Activated naive CD4-positive, alpha-beta T cell treated with anti-CD3 and anti-CD28 coated beads, Interleukin-2, amount 50 U/mL, for 72 hours (primary cell): ENCODE measurements around the gene NTF4. TPM values are rescaled to one million over a fixed set of nuclear protein-coding genes. Genes with fewer than 3 reads are reported as not detected.

Experiments
- ATAC-seq, 2 donors: fragments of 150-1000 bp; cut with Tn5 transposase; 2 replicates each; pipeline ENCODE4 v1.10.0; 2021; ENCODE audit warnings: mild to moderate bottlenecking in 2 of 2, moderate library complexity in 2 of 2
- DNase-seq, 2 donors: peaks; one replicate each; pipeline ENCODE4 v3.0.0; 2021 to 2022; ENCODE audit warnings: low spot score in 2 of 2
- H3K27ac Mint-ChIP-seq, 2 donors: one replicate each; pipeline ENCODE4 v1.8.0; 2022; ENCODE audit warnings: mild to moderate bottlenecking in 2 of 2, mixed read lengths in 2 of 2
- H3K36me3 Mint-ChIP-seq, 2 donors: one replicate each; pipeline ENCODE4 v1.8.0; 2022; ENCODE audit warnings: mixed read lengths in 2 of 2
- H3K9me3 Mint-ChIP-seq, 2 donors: one replicate each; pipeline ENCODE4 v1.8.0; 2022; ENCODE audit warnings: mixed read lengths in 2 of 2
- total RNA-seq, 2 donors: library from RNA; stranded (reverse); gene quantifications; one replicate each; pipeline ENCODE4 v1.2.3, GENCODE V29; 2022

The NTF4 gene, protein sequence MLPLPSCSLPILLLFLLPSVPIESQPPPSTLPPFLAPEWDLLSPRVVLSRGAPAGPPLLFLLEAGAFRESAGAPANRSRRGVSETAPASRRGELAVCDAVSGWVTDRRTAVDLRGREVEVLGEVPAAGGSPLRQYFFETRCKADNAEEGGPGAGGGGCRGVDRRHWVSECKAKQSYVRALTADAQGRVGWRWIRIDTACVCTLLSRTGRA
- not detected for total RNA-seq

DNA sequence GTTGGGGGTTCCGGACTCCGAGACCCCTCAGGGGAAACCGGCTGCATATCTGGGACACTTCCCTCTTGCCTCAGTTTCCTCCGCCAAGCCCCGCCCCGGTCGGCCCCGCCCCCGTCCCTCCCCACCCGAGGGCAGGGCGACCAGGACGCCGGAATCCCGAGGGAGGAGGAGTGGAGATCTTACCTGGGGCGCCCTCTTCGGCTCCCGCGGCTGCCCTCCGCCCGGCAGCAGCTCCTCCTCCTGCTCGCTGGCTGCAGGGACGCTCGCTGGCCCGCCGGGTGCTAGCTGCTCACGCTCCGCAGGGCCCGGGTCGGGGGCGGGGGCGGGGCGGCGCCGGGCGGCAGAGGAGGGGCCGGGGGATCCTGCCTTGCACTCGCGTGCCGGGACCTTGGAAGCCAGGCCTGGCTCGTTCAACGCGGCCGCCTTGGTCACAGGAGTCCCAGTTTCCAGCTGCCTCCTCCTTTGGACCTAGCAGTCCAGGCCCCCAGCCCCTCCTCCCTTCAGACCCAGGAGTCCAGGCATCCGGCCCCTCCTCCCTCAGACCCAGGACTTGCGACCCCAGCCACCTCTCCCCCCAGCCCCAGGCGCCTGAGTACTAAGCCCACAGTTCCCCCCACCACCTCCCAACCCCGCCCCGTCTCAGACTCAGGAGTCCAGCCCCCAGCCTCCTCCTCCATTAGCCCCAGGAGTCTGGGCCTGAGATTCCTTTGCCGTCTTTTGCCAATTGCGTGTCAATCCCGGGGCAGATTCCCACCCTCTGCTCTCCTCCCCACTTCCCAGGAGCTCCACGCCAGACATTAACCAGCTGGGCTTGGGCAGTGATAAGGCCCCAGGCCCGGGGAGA, at the start of gene NTF4:
Gene NTF4 (minus strand): TSS at position 51 of the 844 bp plus-strand sequence. CDS start 2,821 bp downstream, outside the sequence.
- Mint-ChIP-seq H3K27ac (no peak within 1 kb of the TSS), H3K9me3 (peaks cover 0 to 8% of the 10 kb centered on the region in 2 donors), H3K36me3 (peaks cover 0 to 7% of the 10 kb centered on the region in 2 donors)
- DNase-seq = no peak
- peak; percentile 14 to 48 for ATAC-seq

DNA sequence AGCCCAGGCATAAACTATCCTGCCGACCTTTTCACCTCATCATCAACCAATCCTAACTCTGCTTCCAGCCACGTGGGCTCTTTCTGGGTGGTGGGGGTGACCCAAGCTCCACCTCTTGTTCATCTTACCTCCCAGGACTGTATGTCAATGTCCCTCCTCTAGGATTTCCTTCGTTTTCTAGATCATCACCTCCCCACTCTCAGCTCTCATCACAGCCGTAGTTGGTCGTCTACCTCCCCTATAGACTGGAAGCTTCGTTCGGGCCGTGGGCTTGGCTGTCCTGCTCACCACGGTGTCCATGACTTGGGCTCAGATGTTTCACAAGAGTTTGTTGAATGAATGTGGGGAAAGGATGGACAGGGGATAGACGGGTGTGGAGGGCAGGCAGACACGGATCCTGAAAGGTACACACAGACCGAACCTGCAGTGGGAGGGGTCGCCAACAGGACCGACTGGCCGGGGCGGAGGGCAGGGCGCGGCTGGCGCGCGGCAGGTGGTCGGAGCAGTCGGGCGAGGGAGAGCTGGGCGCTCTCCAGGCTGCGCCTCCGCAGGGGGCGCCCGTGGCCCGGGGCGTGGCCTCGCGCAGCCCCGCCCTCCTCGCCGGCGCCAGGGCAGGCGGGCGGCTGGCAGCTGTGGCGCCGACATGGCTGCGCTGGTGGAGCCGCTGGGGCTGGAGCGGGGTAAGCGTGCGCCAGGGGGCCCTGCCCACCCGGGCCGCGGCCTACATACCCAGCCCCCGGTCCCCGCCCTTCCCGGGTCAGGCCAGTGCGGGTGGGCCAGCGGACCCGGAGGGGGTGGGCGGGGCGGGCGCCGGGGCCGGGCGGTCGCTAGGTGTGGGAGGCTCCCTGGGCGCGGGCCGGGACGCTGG, 49.4 kb upstream of the NTF4 start, which contains the start of gene LIN7B:
Gene LIN7B (plus strand): TSS at position 609 of the 868 bp plus-strand sequence. CDS start 35 bp downstream, at position 644.
- DNase-seq = peak; percentile 86 to 88
- peaks cover 0 to 3% of the 10 kb centered on the region in 2 donors for H3K36me3 Mint-ChIP-seq
- H3K9me3 Mint-ChIP-seq = no peaks in the 10 kb centered on the region
- ATAC-seq = peak; percentile 72 to 76
- H3K27ac Mint-ChIP-seq = peak within 1 kb of the TSS in 1 of 2 donors; percentile 25

DNA sequence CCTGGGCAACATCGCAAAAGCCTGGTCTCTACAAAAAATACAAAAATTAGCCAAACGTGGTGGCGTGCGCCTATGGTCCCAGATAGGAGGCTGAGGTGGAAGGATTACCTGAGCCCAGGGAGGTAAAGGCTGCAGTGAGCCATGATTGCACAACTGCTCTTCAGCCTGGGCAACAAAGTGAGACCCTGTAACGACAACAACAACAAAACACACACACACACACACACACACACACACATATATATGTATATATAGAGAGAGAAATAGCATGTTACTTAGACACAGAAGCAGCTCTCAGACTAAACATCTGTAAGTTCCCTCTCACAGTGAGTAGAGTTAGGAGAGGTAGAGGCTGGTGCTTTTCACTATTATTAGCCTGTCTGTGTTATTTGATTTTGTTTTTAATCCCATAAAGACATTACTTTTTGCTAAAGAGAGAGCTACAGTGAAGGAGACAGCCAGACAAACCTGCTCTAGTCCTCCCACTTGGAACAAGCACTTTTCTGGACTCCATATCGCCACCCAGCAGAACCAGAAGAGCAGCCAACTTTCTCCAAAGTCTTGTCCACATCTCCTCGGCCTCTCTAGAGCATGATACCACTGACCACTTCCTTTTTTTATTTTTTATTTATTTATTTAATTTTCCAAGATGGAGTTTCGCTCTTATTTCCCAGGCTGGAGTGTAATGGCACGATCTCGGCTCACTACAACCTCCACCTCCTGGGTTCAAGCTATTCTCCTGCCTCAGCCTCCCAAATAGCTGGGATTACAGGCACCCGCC, 46.8 kb upstream of the NTF4 start:
- DNase-seq (no peak), ATAC-seq (no peak)
- Mint-ChIP-seq H3K9me3 (no peaks in the 10 kb centered on the region), H3K27ac (no peak overlapping the region), H3K36me3 (peaks cover 10 to 22% of the 10 kb centered on the region in 2 donors)

DNA sequence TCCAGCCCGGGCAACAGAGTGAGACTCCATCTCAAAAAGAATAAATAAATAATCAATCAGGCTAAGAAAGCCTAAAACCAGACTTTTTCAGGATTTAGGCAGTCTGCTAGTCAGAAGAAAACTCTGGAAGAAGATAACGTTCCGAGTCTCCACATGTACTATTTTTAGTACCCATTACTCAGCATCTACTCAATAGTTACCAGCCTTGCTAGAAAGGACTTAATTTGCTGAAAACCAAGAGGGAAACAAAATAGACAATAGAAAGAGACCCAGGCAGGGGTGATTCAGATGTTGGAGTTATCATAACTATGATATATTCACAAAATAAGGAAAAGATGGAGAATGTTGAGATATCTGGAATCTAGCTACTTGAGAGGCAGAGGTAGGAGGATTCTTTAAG, 45.9 kb upstream of the NTF4 start:
- peaks cover 10 to 22% of the 10 kb centered on the region in 2 donors for H3K36me3 Mint-ChIP-seq
- DNase-seq = no peak
- no peak for ATAC-seq
- no peaks in the 10 kb centered on the region for H3K9me3 Mint-ChIP-seq
- no peak overlapping the region for H3K27ac Mint-ChIP-seq

DNA sequence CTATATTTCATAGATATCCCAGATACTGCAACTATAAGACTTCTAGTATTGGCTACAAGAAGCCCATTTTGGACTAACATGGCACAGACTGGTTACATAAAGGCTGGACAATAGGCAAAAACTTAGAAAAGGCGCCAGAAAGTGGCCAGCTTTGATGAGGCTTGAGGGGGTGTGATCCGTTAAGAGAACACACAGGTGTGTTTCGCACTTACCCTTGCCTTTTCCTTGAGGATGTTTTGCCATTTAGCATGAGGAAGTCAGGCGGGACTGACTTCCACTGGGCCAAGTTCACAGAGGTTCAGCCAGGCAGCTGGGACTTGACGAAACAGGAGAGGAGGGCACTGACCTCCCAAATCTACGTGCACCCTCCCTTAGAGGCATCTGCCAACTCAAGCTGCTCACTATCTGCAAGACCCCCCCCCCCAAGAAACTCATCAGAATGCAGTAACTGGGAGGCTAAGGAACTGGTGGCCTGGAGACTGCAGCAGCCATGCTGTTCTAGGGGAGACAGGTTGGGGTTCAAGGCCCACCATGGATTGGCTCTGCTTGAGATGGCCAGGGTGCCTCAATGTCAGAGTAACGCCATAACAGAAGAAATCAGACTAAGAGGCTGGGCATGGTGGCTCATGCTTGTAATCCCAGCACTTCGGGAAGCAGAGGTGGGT, 45.1 kb upstream of the NTF4 start:
- ATAC-seq = no peak
- H3K36me3 Mint-ChIP-seq = peaks cover 10 to 22% of the 10 kb centered on the region in 2 donors
- H3K9me3 Mint-ChIP-seq = no peaks in the 10 kb centered on the region
- H3K27ac Mint-ChIP-seq = no peak overlapping the region
- no peak for DNase-seq

DNA sequence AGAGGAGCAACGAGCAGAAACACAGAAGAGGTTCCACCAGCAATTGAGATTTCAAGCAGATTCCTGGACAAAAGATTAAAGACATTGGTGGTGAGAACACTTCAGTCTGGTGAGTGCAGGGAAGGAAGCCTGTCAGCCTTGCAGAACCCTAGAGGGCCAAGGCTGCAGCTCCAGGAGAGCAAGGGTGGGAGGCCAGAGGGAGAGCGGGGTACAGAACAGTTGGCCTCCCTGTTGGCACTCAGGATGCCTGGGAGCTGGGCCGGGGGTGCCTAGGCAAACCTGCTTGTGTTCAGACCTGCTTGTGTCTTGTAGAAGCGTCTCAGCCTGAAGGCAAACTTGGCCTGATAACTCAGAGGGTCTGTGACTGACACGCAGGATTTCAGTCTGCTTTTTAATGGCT, 44.4 kb upstream of the NTF4 start:
- H3K9me3 Mint-ChIP-seq = no peaks in the 10 kb centered on the region
- DNase-seq (no peak), ATAC-seq (no peak)
- H3K36me3 Mint-ChIP-seq = peaks cover 10 to 22% of the 10 kb centered on the region in 2 donors
- peak overlapping the region in 1 of 2 donors; percentile 1 for H3K27ac Mint-ChIP-seq

DNA sequence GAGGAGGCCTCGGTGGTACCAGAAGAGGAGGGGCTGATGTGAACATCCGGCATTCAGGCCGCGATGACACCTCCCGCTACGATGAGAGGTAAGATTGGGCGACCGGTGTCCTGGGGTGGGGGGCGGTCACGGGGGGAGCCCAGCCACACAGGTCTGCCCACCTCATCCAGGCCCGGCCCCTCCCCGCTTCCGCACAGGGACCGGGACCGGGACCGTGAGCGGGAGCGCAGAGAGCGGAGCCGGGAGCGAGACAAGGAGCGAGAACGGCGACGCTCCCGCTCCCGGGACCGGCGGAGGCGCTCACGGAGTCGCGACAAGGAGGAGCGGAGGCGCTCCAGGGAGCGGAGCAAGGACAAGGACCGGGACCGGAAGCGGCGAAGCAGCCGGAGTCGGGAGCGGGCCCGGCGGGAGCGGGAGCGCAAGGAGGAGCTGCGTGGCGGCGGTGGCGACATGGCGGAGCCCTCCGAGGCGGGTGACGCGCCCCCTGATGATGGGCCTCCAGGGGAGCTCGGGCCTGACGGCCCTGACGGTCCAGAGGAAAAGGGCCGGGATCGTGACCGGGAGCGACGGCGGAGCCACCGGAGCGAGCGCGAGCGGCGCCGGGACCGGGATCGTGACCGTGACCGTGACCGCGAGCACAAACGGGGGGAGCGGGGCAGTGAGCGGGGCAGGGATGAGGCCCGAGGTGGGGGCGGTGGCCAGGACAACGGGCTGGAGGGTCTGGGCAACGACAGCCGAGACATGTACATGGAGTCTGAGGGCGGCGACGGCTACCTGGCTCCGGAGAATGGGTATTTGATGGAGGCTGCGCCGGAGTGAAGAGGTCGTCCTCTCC, 43.2 kb upstream of the NTF4 start:
- DNase-seq = no peak
- Mint-ChIP-seq H3K27ac (no peak overlapping the region), H3K9me3 (no peaks in the 10 kb centered on the region), H3K36me3 (peaks cover 10 to 22% of the 10 kb centered on the region in 2 donors)
- no peak for ATAC-seq

DNA sequence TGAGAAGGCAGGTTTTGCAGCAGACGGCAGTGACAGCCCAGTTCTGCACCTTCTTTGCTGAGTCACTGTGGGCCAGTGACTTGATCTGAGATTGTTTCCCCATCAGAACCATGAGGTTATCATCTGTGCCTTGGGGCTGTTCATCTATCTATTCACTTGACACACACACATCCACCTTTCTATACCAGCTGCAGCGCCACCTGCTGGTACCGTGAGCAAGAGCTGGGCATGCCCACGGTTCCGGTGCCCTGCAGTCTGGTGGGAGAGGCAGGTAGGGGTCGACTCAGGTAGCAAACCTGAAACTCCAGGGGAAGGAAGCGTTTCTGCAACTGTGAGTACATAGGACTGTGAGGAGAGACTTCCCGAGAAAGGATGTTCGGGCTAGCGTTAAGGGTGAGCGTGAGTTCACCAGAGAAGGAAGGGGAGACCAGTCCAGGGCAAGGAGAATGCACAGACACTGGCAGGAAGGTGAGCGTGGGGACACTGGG, 42.1 kb upstream of the NTF4 start:
- DNase-seq = peak in 1 of 2 donors; percentile 70
- ATAC-seq = peak; percentile 66
- Mint-ChIP-seq H3K36me3 (peaks cover 10 to 22% of the 10 kb centered on the region in 2 donors), H3K9me3 (no peaks in the 10 kb centered on the region), H3K27ac (peak overlapping the region; percentile 33 to 78)

DNA sequence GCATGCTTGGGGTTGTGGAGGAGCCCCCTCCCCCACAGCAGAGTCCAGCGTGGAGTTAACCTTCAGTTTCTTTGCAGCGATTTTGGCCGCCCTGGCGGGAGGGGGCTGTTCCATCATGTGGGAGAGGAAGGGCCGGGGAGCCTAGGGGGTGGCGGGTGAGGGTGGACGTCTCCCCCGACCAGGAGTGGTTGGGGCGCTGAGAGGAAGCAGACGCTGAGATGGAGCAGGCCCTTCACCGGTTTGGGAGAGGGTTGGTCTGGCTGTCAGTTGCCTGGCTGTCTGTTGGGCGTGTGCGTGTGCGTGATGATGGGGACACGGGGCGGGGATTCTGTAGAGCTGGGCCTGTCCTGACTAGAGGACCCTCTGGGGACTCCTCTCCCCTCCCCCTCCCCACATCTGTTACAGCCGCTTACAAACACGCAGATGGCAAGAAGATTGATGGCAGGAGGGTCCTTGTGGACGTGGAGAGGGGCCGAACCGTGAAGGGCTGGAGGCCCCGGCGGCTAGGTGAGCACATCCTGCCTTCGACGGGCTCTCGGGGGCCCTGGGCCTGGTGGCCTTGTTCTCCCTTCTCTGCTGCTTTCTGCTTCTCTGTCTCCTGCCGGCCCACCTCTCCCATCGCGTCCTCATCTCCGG, 39.7 kb upstream of the NTF4 start:
- Mint-ChIP-seq H3K36me3 (peaks cover 16 to 35% of the 10 kb centered on the region in 2 donors), H3K27ac (peak overlapping the region in 1 of 2 donors; percentile 94), H3K9me3 (no peaks in the 10 kb centered on the region)
- ATAC-seq = no peak
- DNase-seq = no peak

DNA sequence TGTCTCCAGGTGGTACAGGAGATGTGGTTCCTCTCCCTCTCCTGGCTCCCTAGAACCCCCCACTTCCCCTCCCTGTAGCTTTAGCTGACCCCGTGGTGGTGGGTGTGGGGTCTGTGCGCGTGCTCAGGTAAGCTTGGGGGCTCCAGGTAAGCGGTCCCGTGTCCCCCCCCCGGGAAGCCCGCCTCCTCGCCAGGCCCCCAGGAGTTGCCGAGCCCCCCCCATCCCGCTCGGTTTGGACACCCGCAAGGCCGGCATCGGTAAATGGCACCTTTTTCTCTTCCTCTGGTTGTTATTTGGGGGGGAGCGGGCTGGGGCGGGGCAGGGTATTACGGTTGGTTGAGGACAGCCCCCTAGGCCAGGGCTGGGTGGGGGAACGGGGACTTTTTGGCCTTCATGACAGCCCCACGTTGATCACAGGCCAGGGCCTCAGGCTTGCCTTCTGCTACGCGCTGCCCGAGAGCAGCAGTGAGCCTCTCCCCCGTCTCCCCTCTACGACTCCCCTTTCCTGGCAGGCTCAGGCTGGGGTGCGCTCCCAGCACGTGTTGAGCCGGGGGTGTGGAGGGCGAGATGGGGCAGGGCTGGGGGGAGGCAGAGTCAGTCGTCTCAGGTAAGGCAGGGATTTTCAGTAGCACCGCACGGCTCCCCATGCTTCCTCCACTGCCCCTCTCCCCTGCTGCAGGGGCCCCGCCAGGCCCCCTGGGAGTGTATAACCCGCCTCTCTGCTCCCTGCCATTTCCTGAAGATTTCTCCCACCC, 38.9 kb upstream of the NTF4 start:
- no peak overlapping the region for H3K27ac Mint-ChIP-seq
- H3K36me3 Mint-ChIP-seq = peaks cover 16 to 34% of the 10 kb centered on the region in 2 donors
- ATAC-seq = no peak
- DNase-seq = no peak
- H3K9me3 Mint-ChIP-seq = no peaks in the 10 kb centered on the region

DNA sequence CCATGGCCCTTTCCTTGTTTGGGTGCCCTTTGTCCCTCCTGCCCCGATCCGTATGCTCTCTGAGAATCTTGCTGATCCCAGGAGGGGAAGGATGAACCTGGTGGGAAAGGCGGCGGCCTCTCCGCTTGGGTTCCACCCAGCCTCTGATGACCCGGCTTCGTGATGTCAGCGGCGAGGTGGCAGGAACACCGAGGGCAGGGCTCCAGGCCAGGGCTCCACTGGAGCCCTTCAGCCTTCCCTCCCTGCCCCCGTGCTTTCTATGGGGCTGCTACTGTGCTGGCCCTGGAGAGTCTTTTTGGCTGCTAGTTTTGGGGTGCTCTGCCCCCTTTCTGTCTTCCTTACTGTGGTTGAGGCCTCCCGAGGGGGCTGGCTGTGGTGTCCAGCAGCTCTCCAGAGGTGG, 37.7 kb upstream of the NTF4 start:
- peak overlapping the region in 1 of 2 donors; percentile 55 for H3K27ac Mint-ChIP-seq
- H3K36me3 Mint-ChIP-seq = peaks cover 15 to 31% of the 10 kb centered on the region in 2 donors
- no peak for DNase-seq
- no peaks in the 10 kb centered on the region for H3K9me3 Mint-ChIP-seq
- no peak for ATAC-seq

DNA sequence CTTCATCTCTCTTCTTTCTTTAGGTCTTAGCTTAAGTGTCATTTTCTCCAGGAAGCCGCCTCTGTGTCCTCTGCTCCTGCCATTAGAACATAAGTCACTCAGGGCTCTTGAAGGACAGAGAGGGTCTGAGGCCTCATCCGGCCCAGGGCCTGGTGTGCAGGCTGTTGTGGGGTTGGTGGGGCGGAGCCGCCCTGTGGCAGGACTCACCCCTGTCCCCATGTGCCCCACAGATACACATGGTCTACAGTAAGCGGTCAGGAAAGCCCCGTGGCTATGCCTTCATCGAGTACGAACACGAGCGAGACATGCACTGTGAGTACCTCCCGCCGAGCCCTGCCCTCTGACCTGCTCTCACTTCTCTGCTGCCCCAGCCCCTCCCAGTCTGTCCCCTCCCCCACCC, 36.5 kb upstream of the NTF4 start:
- Mint-ChIP-seq H3K9me3 (no peaks in the 10 kb centered on the region), H3K27ac (peak overlapping the region; percentile 35 to 84), H3K36me3 (peaks cover 6 to 22% of the 10 kb centered on the region in 2 donors)
- DNase-seq (no peak), ATAC-seq (no peak)

DNA sequence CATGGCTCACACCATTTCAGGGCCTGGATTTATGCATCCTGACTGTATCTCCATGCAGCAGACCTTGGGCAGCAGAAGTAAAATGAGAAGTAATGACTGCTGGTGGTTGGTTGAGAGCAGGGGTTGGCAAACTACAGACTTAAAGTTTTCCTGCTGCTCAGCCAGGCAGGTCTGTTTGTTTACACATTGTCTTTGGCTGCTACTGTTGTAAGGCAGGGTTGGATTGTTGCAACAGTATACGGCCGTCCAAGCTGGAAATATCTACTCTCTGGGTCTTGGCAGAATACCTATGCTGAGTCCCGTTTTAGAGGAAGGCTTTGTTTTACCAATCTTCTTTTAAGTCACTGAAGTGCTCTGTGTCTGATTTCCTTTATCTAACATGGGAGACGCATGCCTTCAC, 34.2 kb upstream of the NTF4 start:
- H3K36me3 Mint-ChIP-seq = peaks cover 6 to 22% of the 10 kb centered on the region in 2 donors
- no peaks in the 10 kb centered on the region for H3K9me3 Mint-ChIP-seq
- no peak for ATAC-seq

More for the DNA sequence above, 34.2 kb upstream of the NTF4 start:
- peak overlapping the region in 1 of 2 donors; percentile 29 for H3K27ac Mint-ChIP-seq
- no peak for DNase-seq
